NCI-H128 (cell line): ENCODE results near the gene ALKBH1.
"Not testable (repeated sequence)": the region's sequence is repeated elsewhere in the genome, so short reads cannot be mapped to it uniquely, and the experiment has no call there.

Experiments
- DNase-seq: peaks from one replicate; lab custom pipeline; 2025; ENCODE audit not compliant: unreplicated experiment; lab: John Stamatoyannopoulos, UW

Gene ALKBH1

DNA sequence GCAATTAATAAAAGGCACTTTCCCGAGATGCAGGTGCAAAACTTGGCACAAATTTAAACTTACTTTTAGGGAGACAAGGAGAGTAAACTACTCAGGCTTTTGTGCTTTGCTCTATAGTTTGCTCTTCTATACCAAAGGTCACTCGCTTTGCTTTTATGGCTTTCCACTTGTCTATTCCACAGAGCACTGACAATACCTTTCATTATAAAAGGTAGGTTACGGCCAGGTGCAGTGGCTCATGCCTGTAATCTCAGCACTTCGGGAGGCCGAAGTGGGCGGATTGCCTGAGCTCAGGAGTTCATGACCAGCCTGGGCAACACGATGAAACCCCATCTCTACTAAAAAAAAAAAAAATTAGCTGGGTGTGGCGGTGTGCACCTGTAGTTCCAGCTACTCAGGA is 32.9 kb downstream of the ALKBH1 start:
- no peak for DNase-seq

- no peak for DNase-seq
These were observed 34.6 kb downstream of the ALKBH1 start for GRCh38 chr14:77673193-77673592.

DNA sequence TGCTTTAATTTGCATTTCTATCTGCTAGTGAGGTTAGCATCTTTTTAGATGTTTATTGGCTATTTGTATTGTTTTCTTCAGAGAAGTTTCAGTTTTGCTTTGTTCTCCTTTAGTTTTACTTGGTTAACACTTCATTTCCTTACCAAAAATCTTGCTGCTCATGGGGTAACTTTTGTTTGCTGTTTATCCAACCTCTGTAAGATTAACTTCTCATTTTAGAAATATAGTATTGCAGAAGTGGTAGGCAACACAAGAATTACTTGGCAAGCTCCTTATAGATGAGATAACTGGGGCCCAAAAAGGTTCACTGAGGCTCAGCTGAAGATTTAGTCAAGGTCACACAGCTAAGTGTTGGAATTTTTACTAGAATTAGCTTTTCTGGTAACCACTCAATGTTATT is 40.5 kb downstream of the ALKBH1 start:
- DNase-seq: no peak

- no peak for DNase-seq
These were observed 44.5 kb downstream of the ALKBH1 start for GRCh38 chr14:77663293-77663692.

DNA sequence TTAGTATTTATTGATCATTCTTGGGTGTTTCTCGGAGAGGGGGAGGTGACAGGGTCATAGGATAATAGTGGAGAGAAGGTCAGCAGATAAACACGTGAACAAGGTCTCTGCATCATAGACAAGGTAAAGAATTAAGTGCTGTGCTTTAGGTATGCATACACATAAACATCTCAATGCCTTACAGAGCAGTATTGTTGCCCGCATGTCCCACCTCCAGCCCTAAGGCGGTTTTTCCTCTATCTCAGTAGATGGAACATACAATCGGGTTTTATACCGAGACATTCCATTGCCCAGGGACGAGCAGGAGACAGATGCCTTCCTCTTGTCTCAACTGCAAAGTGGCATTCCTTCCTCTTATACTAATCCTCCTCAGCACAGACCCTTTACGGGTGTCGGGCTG is 46.3 kb downstream of the ALKBH1 start:
- DNase-seq: not testable (repeated sequence)

DNA sequence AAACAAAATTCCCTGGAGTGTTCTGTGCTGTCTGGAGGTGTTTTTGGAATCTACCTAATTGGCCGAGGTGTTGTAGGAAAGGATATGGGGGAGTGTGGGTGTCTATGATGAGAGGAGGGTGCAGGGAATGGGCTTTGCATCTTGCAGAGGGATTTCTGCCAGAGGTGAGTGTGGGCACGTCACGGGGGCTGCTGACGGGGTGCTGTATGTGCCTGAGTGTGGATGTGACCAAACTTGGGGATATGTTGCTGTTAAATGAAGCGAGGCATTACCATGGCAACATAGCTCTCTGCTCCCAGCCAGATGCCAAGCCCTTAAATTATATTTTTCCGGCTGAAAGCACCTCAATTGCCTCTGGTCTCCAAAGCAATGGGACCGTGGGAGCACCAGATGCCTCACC is 47.1 kb downstream of the ALKBH1 start:
- DNase-seq: peak; percentile 68

- DNase-seq: no peak
These were observed 48.0 kb downstream of the ALKBH1 start for GRCh38 chr14:77659831-77660230.

DNA sequence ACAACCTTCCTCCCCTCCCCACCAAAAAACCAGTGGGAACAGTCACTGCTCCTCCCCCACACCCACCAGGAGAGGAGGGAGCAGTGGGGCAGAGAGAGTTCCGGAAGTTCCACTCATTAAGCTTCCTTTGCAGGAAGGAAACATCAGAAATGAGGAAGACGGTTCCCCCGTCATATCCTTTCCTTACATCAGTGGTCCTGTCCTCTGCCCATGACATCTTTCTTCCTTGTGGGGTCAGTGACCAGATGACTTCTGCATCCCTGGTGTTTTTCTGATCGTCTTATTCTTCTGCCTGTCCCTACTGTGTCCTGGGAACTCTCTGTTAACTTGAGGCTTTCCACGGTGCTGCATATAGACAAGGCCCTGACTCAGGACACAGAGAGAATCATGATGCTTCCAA is 50.5 kb downstream of the ALKBH1 start:
- no peak for DNase-seq

DNA sequence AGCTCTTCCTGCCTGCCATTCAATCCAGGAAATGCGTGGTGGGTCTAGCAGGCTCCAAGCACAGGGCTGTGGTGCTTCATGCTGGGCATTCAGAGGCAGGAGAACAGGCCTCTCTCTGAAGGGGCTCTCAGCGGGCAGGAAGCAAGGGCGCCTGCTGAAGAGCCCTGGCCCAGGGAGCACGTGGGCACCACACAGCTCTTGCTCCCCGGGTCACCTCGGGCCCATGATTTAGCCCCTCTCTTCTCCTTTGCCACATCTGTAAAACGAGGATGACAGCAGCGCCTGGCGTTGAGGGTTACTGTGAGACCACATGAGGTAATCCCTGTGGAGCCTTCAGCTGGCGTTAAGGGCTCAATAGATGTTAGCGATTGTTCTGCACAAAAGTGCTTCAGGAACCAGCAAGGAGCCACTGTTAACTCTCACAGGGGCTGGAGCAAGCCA is 53.8 kb downstream of the ALKBH1 start:
- DNase-seq: no peak

- no peak for DNase-seq
These were observed 58.5 kb downstream of the ALKBH1 start for GRCh38 chr14:77649326-77649725.

DNA sequence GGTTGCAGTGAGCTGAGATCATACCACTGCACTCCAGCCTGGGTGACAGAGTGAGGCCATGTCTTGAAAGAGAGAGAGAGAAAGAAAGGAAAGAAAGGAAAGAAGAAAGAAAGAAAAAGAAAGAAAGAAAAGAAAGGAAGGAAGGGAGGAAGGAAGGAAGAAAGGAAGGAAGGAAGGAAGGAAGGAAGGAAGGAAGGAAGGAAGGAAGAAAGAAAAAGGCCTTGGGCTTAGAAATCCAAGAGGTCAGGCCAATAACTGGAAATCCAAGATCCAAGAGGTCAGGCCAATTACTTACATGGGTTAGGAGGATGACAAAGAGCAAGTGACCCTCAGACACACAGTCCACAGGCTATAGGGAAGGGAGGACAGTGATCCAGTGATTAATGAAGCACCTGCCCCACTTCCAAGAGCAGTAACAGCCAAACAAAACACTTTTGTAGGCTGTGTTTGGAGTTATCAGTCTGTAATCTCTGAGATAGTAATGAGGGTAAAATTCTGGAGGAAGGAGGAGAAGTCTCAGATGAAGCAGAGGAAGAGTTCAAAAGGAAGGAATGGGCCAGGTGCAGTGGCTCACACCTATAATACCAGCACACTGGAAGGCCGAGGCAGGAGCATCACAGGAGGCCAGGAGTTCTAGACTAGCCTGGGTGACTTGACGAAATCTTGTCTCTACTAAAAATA is 59.2 kb downstream of the ALKBH1 start:
- DNase-seq: no peak

GRCh38 chr14:77647853-77648252 is 60.0 kb downstream of the ALKBH1 start:
- DNase-seq: no peak

DNA sequence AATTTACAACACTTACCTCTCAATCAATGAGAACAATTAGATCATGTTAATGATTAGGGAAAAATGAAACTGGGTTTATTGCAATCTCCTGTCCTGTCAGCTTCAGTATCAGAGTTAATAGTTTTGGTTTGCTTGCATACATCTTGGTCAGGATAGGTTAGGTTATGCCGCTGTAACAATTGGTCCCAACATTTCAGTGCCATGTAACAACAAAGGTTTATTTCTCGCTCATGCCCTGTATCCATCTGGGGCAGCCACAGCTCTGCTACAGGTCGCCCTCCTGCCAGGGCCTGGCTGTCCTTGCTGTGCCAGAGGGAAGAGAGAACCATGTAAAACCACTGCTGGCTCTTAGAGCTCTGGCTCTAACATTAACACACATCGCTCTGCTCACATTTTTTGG is 60.9 kb downstream of the ALKBH1 start:
- no peak for DNase-seq

DNA sequence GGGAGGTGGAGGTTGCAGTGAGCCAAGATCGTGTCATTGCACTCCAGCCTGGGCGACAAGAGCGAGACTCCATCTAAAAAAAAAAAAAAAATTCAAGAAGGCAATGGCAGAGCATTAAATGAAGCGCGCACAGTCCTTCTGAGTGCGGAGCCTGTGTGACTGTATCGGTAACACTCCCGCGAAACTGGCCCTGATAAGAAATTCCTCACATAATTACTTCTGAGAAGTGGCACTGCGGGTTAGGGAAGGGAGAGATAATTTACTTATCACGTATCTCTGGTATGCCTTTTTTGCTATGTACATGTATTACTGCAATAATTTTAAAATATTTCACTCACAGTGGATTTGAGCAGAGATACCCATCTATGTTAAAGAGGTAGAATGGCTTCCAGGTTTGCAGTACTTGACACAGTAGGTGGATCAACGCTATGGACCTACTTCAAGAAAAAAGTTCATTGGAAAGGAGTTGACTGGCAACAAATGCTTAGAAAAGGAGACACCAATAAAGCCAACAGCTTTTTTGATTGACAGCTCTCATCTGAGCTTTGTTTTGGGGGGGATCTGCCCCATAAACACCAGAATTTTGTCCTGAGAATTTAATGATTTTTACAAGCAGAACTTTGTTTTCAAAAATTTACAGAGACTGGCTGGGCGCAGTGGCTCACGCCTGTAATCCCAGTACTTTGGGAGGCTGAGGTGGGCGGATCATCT is 62.1 kb downstream of the ALKBH1 start:
- DNase-seq: no peak

DNA sequence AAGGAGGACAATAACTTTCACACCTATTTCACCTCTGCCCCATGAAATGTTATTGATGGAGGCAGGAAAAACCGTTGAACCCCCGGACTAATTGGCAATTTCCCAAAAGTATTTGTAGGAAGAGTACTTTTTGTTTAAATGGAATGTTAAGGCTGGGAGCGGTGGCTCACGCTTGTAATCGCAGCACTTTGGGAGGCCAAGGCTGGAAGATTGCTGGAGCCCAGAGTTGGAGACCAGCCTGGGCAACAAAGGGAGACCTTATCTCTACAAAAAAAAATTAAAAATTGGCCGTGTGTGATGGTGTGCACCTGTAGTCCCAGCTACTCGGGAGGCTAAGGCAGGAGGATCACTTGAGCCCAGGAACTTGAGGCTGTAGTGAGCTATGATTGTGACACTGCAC is 65.4 kb downstream of the ALKBH1 start:
- DNase-seq: no peak

- DNase-seq: no peak
These were observed 66.1 kb downstream of the ALKBH1 start for GRCh38 chr14:77641534-77642341.

DNA sequence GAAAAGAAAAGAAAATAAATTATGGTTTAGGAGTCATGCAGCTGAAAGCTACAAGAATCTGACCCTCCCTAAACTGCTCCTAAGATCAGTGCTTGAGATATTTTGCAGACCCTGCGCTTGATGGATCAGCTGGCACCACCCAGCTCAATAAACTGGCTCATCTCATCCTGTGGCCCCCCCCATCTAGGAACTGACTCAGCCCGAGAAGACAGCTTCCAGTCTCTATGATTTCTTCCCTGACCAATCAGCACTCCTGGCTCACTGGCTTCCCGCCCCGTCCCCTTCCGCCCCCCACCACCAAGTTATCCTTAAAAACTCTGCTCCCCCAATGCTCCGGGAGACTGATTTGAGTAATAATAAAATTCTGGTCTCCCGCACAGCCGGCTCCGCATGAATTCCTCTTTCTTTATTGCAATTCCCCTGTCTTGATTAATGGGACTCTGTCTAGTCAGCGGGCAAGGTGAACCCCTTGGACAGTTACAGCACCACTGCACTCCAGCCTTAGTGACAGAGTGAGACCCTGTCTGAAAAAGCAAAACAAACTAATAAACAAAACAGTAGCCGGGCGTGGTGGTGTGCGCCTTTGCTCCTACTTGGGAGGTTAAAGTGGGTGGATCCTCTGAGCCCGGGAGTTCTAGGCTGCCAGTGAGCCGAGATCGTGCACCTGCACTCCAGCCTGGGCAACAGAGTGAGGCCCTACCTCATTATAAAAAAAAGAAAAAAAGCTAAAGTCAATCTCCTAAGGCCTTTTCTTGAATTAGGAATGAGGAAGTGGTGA is 66.9 kb downstream of the ALKBH1 start:
- DNase-seq: no peak

DNA sequence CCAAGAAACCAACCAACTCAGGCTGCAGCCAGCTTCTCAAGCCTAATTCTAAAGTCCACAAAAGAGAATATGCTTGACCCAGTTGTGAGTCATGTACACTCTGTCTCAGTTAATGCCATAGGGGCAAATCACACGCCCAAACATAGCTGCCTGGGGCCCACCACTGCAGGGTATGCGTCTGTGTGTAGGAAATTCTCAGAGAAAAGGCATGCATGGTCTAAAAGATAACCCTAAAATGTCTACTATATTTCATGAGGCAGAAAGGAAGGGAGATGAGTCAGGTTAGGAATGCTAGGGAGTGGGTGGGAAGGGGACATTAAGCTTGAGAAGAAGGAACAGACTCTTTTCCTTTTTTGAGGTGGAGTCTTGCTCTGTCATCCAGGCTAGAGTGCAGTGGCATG is 69.1 kb downstream of the ALKBH1 start:
- no peak for DNase-seq

GRCh38 chr14:77635869-77636268 is 72.0 kb downstream of the ALKBH1 start:
- not testable (repeated sequence) for DNase-seq

GRCh38 chr14:77635466-77635865 is 72.4 kb downstream of the ALKBH1 start:
- not testable (repeated sequence) for DNase-seq

GRCh38 chr14:77630111-77630510 is 77.7 kb downstream of the ALKBH1 start:
- DNase-seq: no peak
